ENCODE measurements around the gene FGF14. TPM values are rescaled to one million over a fixed set of nuclear protein-coding genes. Genes with fewer than 3 reads are reported as not detected.

FGF14 gene
- total and polyA plus RNA-seq, 2 donors (not counting 3 experiments of a cell fraction or from before 2014, with no cell fraction given): not detected

DNA sequence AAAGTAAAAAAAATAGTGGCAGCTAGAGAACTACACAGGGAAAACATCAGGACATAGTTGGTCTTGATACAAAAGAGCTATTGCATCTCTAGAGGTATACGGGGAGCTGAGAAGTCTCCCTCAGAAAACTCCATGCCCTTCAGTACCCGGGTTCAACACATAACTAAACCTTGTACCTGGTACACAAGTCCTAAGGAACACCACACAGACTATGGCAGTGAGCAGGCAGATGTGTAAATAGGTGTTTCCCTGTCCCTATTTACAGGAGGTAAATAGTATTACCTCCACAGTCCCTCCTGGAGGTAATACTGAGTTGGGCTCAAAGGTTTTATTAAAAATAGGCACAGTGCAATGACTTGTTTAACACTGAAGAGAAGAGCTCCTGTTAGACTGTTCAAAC, 5.9 kb downstream of the FGF14 start:
- Histone ChIP-seq H4K20me1 (replicated peaks; ENCODE audit: control insufficient read depth, extremely low read depth, insufficient read depth, low read length) (no peaks in the 10 kb centered on the region), H3K27me3 (ENCODE audit: control insufficient read depth in 2 of 2, insufficient read depth in 2 of 2, low read length in 2 of 2) (peaks cover 24 to 41% of the 10 kb centered on the region in 2 experiments), H3K27ac (ENCODE audit: insufficient read depth, low read depth, low read length) (no peak overlapping the region), H2AFZ (ENCODE audit: low read depth, low read length) (no peak overlapping the region), H3K4me3 (replicated peaks in 1 of 3; ENCODE audit: insufficient read depth in 1 of 3, low read depth in 1 of 3, low read length in 3 of 3) (no peak overlapping the region), H3K9me3 (replicated peaks; ENCODE audit: control insufficient read depth, insufficient read depth, low read length) (no peaks in the 10 kb centered on the region), H3K4me1 (ENCODE audit: control insufficient read depth, extremely low read depth, insufficient read depth, low read length) (peaks cover 9% of the 10 kb centered on the region), H3K36me3 (ENCODE audit: control insufficient read depth in 2 of 2, extremely low read depth in 1 of 2, insufficient read depth in 2 of 2, low read length in 2 of 2) (no peaks in the 10 kb centered on the region), H3K9ac (replicated peaks; ENCODE audit: extremely low read depth, insufficient read depth, low read length) (no peak overlapping the region), H3K79me2 (ENCODE audit: control insufficient read depth, insufficient read depth, low read length) (no peaks in the 10 kb centered on the region), H3K4me2 (ENCODE audit: insufficient read depth, low read length) (no peak overlapping the region), H3K9me1 (replicated peaks; ENCODE audit: control insufficient read depth, extremely low read depth, insufficient read depth, low read length) (no peaks in the 10 kb centered on the region)
- TF ChIP-seq EZH2 (IDR thresholded peaks at IDR 0.05; ENCODE audit: borderline replicate concordance, low read depth, low read length, severe bottlenecking): no peak
- no peak for TF ChIP-seq GATA2 (IDR thresholded peaks at IDR 0.05; ENCODE audit: insufficient read depth, insufficient read length, low read depth, low read length)
- TF ChIP-seq POLR2AphosphoS5 (IDR thresholded peaks at IDR 0.05; ENCODE audit: insufficient read depth, low read depth, low read length): no peak
- TF ChIP-seq MYC (IDR thresholded peaks at IDR 0.05; ENCODE audit: low read depth, low read length): no peak
- TF ChIP-seq, protein P1, sequence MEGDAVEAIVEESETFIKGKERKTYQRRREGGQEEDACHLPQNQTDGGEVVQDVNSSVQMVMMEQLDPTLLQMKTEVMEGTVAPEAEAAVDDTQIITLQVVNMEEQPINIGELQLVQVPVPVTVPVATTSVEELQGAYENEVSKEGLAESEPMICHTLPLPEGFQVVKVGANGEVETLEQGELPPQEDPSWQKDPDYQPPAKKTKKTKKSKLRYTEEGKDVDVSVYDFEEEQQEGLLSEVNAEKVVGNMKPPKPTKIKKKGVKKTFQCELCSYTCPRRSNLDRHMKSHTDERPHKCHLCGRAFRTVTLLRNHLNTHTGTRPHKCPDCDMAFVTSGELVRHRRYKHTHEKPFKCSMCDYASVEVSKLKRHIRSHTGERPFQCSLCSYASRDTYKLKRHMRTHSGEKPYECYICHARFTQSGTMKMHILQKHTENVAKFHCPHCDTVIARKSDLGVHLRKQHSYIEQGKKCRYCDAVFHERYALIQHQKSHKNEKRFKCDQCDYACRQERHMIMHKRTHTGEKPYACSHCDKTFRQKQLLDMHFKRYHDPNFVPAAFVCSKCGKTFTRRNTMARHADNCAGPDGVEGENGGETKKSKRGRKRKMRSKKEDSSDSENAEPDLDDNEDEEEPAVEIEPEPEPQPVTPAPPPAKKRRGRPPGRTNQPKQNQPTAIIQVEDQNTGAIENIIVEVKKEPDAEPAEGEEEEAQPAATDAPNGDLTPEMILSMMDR (IDR thresholded peaks at IDR 0.05; ENCODE audit: extremely low read depth in 1 of 2, insufficient read depth in 1 of 2, low read depth in 1 of 2, low read length in 2 of 2): no peak
- TF ChIP-seq, protein P2, sequence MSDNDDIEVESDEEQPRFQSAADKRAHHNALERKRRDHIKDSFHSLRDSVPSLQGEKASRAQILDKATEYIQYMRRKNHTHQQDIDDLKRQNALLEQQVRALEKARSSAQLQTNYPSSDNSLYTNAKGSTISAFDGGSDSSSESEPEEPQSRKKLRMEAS (IDR thresholded peaks at IDR 0.05; ENCODE audit: insufficient read depth, insufficient read length): no peak
- TF ChIP-seq POLR2A (IDR thresholded peaks at IDR 0.05; ENCODE audit: low read depth, low read length): no peak
- no peak for TF ChIP-seq FOS (IDR thresholded peaks at IDR 0.05; ENCODE audit: borderline replicate concordance, insufficient read depth, low read length)
- TF ChIP-seq JUN (IDR thresholded peaks at IDR 0.05; ENCODE audit: borderline replicate concordance, insufficient read depth, insufficient read length, low read depth): no peak
- intact Hi-C loops (cut with micrococcal nuclease) (loop anchor here (2.0 kb wide), 1 partner anchor 377 kb away; the partner anchor contains the start of gene TEX30), dilution Hi-C loops (cut with MboI; ENCODE audit: extremely low pct_ligation_motif_present, low sequenced_read_pairs) (no loop called here)
- DNase-seq (ENCODE audit: low read depth, low spot score): no peak
- no peak for FAIRE-seq
- ChIA-PET POLR2A (no interaction called here), CTCF (interaction anchor here (1.6 to 1.8 kb wide), 2 partner anchors 10 to 255 kb away, joined by 3 to 6 read pairs; no protein-coding TSS in a partner anchor)
- no TSS peak for BruUV-seq (replicated peaks)
